Stimulated activated CD8-positive, alpha-beta memory T cell treated with anti-CD3 and anti-CD28 coated beads, Interleukin-4, amount 100 ng/mL, for 1 hour (primary cell): ENCODE results near the gene CCR2.
A peak's percentile ranks its signal among the peaks of the same experiment; 100 is the strongest.
"Not testable (repeated sequence)": the region's sequence is repeated elsewhere in the genome, so short reads cannot be mapped to it uniquely, and the experiment has no call there.

ENCODE experiments used
- DNase-seq, 2 donors: peaks; one replicate each; pipeline ENCODE4 v3.0.0-alpha.2; 2020; ENCODE audit warnings: low read depth in 2 of 2, low spot score in 1 of 2

Gene CCR2

GRCh38 chr3:46400846-46401245 lies 46.9 kb downstream of the CCR2 start:
- no peak for DNase-seq

GRCh38 chr3:46401579-46401978 lies 47.7 kb downstream of the CCR2 start:
- no peak for DNase-seq

GRCh38 chr3:46402902-46403301 lies 49.0 kb downstream of the CCR2 start:
- not testable (repeated sequence) for DNase-seq

GRCh38 chr3:46405301-46406019 lies 51.5 kb downstream of the CCR2 start:
- DNase-seq, result no peak

GRCh38 chr3:46406443-46406787 lies 52.5 kb downstream of the CCR2 start:
- no peak for DNase-seq

GRCh38 chr3:46406788-46407611 lies 53.1 kb downstream of the CCR2 start, which contains the start of the genes CCR5AS and CCRL2:
TSS of gene CCR5AS (minus strand) at chr3:46407066.
TSS of gene CCRL2 (plus strand) at chr3:46407259. CDS start at chr3:46408080, 821 bp downstream.
- peak in 1 of 2 donors; percentile 25 for DNase-seq

GRCh38 chr3:46407970-46408369 lies 54.1 kb downstream of the CCR2 start:
- DNase-seq, result no peak

GRCh38 chr3:46408853-46409252 lies 54.9 kb downstream of the CCR2 start:
- DNase-seq, result no peak

GRCh38 chr3:46409739-46410489 lies 56.0 kb downstream of the CCR2 start:
- DNase-seq, result no peak
